ENCODE results near the gene RASA2. TPM values are rescaled to one million over a fixed set of nuclear protein-coding genes. Genes with fewer than 3 reads are reported as not detected.
A peak's percentile ranks its signal among the peaks of the same experiment; 100 is the strongest.
"Not testable (repeated sequence)": the region's sequence is repeated elsewhere in the genome, so short reads cannot be mapped to it uniquely, and the experiment has no call there.

Gene RASA2
- total RNA-seq, 1 donor, result 21.7 TPM

DNA sequence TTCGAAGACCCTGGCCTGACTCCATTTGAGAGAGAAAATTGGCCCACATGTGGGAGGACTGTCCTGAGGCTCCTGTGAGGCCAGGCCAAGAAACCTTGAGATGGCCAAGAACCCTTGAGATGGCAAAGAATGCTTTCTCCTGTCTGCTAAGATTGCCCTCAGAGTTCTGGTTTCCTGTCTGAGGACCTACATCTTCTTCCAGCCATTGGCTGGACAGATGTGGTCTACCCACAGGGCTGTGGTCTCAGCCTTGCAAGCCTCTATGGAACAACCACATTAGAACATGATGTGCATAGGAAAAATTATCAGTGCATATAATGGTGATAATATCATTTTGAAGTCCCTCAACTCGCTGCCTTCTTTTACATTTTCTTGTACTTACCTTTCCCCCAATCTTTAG lies 10.8 kb upstream of the RASA2 start:
- no peaks in the 10 kb centered on the region for H4K20me1 ChIP-seq (ENCODE audit: insufficient read depth, low read length)
- H3K9me3 ChIP-seq (ENCODE audit: low read depth, low read length), result no peaks in the 10 kb centered on the region
- peaks cover 8% of the 10 kb centered on the region for H3K4me1 ChIP-seq (ENCODE audit: insufficient read depth, low read length)
- H3K4me3 ChIP-seq (ENCODE audit: insufficient read depth, low read length), result no peak overlapping the region
- H3K27me3 ChIP-seq (ENCODE audit: insufficient read depth, low read length), result no peaks in the 10 kb centered on the region
- TF ChIP-seq, protein P1, sequence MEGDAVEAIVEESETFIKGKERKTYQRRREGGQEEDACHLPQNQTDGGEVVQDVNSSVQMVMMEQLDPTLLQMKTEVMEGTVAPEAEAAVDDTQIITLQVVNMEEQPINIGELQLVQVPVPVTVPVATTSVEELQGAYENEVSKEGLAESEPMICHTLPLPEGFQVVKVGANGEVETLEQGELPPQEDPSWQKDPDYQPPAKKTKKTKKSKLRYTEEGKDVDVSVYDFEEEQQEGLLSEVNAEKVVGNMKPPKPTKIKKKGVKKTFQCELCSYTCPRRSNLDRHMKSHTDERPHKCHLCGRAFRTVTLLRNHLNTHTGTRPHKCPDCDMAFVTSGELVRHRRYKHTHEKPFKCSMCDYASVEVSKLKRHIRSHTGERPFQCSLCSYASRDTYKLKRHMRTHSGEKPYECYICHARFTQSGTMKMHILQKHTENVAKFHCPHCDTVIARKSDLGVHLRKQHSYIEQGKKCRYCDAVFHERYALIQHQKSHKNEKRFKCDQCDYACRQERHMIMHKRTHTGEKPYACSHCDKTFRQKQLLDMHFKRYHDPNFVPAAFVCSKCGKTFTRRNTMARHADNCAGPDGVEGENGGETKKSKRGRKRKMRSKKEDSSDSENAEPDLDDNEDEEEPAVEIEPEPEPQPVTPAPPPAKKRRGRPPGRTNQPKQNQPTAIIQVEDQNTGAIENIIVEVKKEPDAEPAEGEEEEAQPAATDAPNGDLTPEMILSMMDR (IDR thresholded peaks at IDR 0.05; ENCODE audit: extremely low read depth, low read depth, low read length), result no peak
- H3K79me2 ChIP-seq (ENCODE audit: insufficient read depth, low read length), result no peaks in the 10 kb centered on the region
- H3K27ac ChIP-seq (ENCODE audit: low read depth, low read length), result no peak overlapping the region
- H2AFZ ChIP-seq (ENCODE audit: low read length), result peak overlapping the region; percentile 30
- no peak for DNase-seq (ENCODE audit: insufficient read length, low spot score, missing footprints)
- H3K36me3 ChIP-seq (ENCODE audit: insufficient read depth, low read length), result no peaks in the 10 kb centered on the region
- H3K4me2 ChIP-seq (ENCODE audit: insufficient read depth, low read length), result no peak overlapping the region

DNA sequence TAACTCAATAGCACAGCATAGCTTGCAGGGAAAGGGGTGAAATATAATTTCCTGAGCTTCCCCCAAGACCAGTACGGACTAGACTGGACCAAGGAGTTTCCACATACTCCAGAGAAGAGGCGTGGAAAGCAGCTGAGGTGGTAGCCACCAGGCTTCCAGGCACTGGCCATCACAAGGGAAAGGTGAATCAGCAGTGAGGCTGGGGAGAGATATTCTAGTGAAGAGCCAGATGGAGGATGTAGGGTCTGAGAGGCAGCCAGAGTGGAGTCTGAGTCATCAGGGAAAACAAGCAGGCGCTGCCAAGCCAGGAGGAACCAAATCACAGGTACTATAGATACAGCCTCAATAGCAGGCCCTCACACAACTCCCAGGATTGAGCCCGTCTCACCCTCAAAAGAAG lies 9.6 kb upstream of the RASA2 start:
- H3K27me3 ChIP-seq (ENCODE audit: insufficient read depth, low read length), result no peaks in the 10 kb centered on the region
- no peaks in the 10 kb centered on the region for H4K20me1 ChIP-seq (ENCODE audit: insufficient read depth, low read length)
- H3K36me3 ChIP-seq (ENCODE audit: insufficient read depth, low read length), result no peaks in the 10 kb centered on the region
- H3K9me3 ChIP-seq (ENCODE audit: low read depth, low read length), result no peaks in the 10 kb centered on the region
- H3K4me2 ChIP-seq (ENCODE audit: insufficient read depth, low read length), result no peak overlapping the region
- TF ChIP-seq, protein P1 (IDR thresholded peaks at IDR 0.05; ENCODE audit: extremely low read depth, low read depth, low read length), result no peak
- no peak overlapping the region for H2AFZ ChIP-seq (ENCODE audit: low read length)
- peak; percentile 83 for DNase-seq (ENCODE audit: insufficient read length, low spot score, missing footprints)
- H3K79me2 ChIP-seq (ENCODE audit: insufficient read depth, low read length), result no peaks in the 10 kb centered on the region
- peaks cover 5% of the 10 kb centered on the region for H3K4me1 ChIP-seq (ENCODE audit: insufficient read depth, low read length)
- peak overlapping the region; percentile 59 for H3K27ac ChIP-seq (ENCODE audit: low read depth, low read length)
- H3K4me3 ChIP-seq (ENCODE audit: insufficient read depth, low read length), result no peak overlapping the region

DNA sequence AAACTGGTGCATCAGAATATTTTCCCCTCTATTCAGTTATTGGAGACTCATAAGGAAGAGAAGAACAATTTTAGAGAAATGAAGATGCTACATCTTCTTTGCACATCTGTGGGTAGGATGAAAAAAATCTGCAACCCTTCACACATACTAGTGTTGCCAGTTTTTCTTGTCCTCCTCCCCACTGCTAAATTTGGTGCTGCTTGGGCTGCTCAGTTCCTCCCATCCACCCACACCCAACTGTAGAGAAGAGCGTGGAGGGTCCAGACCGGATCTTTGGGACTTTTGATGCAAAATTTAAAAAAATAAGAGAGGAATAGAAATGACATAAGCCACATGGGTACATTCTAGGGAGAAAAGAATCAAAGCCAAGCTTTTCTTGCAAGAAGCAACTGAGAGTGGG lies 8.7 kb upstream of the RASA2 start:
- no peak overlapping the region for H3K4me3 ChIP-seq (ENCODE audit: insufficient read depth, low read length)
- H2AFZ ChIP-seq (ENCODE audit: low read length), result no peak overlapping the region
- no peaks in the 10 kb centered on the region for H3K36me3 ChIP-seq (ENCODE audit: insufficient read depth, low read length)
- no peaks in the 10 kb centered on the region for H4K20me1 ChIP-seq (ENCODE audit: insufficient read depth, low read length)
- H3K4me1 ChIP-seq (ENCODE audit: insufficient read depth, low read length), result peaks cover 13% of the 10 kb centered on the region
- no peak overlapping the region for H3K4me2 ChIP-seq (ENCODE audit: insufficient read depth, low read length)
- H3K27ac ChIP-seq (ENCODE audit: low read depth, low read length), result no peak overlapping the region
- H3K79me2 ChIP-seq (ENCODE audit: insufficient read depth, low read length), result no peaks in the 10 kb centered on the region
- H3K27me3 ChIP-seq (ENCODE audit: insufficient read depth, low read length), result no peaks in the 10 kb centered on the region
- H3K9me3 ChIP-seq (ENCODE audit: low read depth, low read length), result no peaks in the 10 kb centered on the region
- TF ChIP-seq, protein P1 (IDR thresholded peaks at IDR 0.05; ENCODE audit: extremely low read depth, low read depth, low read length), result no peak
- no peak for DNase-seq (ENCODE audit: insufficient read length, low spot score, missing footprints)

DNA sequence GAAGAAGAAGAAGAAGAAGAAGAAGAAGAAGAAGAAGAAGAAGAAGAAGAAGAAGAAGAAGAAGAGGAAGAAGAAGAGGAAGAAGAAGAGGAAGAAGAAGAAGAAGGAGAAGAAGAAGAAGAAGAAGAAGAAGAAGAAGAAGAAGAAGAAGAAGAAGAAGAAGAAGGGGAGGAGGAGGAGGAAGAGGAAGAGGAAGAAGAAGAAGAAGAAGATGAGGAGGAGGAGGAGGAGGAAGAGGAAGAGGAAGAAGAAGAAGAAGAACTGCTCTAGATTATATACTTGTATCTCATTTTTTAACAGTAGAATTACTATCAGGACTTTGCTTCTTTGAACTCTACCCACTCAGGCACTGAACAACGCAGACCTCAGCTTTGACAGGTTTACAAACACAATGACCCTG lies 8.0 kb upstream of the RASA2 start:
- H3K27ac ChIP-seq (ENCODE audit: low read depth, low read length); H3K9me3 ChIP-seq (ENCODE audit: low read depth, low read length); DNase-seq (ENCODE audit: insufficient read length, low spot score, missing footprints); H3K4me2 ChIP-seq (ENCODE audit: insufficient read depth, low read length); H2AFZ ChIP-seq (ENCODE audit: low read length); H3K27me3 ChIP-seq (ENCODE audit: insufficient read depth, low read length); H3K79me2 ChIP-seq (ENCODE audit: insufficient read depth, low read length); H4K20me1 ChIP-seq (ENCODE audit: insufficient read depth, low read length); H3K36me3 ChIP-seq (ENCODE audit: insufficient read depth, low read length); H3K4me3 ChIP-seq (ENCODE audit: insufficient read depth, low read length): not testable (repeated sequence)
- H3K4me1 ChIP-seq (ENCODE audit: insufficient read depth, low read length), result peaks cover 13% of the 10 kb centered on the region
